GM08714 (cell line): ENCODE data around the gene TAF10.

Experiments used
- H3K4me3 ChIP-seq: fragments of 200-500 bp; sonication (Bioruptor generic); 2 replicates; pipeline ENCODE4 v1.5.1; 2014; ENCODE audit warnings: mild to moderate bottlenecking, low read length, inconsistent platforms
- ZNF274 ChIP-seq: IDR thresholded peaks from 2 replicates; pipeline ENCODE4 v1.6.1; 2012; ENCODE audit warnings: mild to moderate bottlenecking, low read depth, low read length

Gene TAF10

GRCh38 chr11:6647836-6648235, 35.8 kb upstream of the TAF10 start:
- TF ChIP-seq ZNF274, result no peak
- H3K4me3 ChIP-seq, result no peak overlapping the region

- TF ChIP-seq ZNF274, result no peak
- no peak overlapping the region; the same call in 1 of the 2 replicates for H3K4me3 ChIP-seq
Observed at GRCh38 chr11:6646918-6647679, 35.1 kb upstream of the TAF10 start.

- TF ChIP-seq ZNF274, result no peak
- no peak overlapping the region; the same call in 1 of the 2 replicates for H3K4me3 ChIP-seq
Observed at GRCh38 chr11:6646576-6646917, 34.5 kb upstream of the TAF10 start.

GRCh38 chr11:6646071-6646470, 34.1 kb upstream of the TAF10 start:
- no peak for TF ChIP-seq ZNF274
- H3K4me3 ChIP-seq, result no peak overlapping the region; the same call in 1 of the 2 replicates

- no peak for TF ChIP-seq ZNF274
- no peak overlapping the region for H3K4me3 ChIP-seq
Observed at GRCh38 chr11:6642957-6643356, 30.9 kb upstream of the TAF10 start.

GRCh38 chr11:6640985-6641701, 29.1 kb upstream of the TAF10 start:
- no peak for TF ChIP-seq ZNF274
- H3K4me3 ChIP-seq, result no peak overlapping the region

GRCh38 chr11:6640036-6640984, 28.3 kb upstream of the TAF10 start:
- TF ChIP-seq ZNF274, result no peak
- H3K4me3 ChIP-seq, result no peak overlapping the region

- no peak overlapping the region for H3K4me3 ChIP-seq
- TF ChIP-seq ZNF274, result no peak
Observed at GRCh38 chr11:6638429-6638828, 26.4 kb upstream of the TAF10 start.

- no peak for TF ChIP-seq ZNF274
- no peak overlapping the region for H3K4me3 ChIP-seq
Observed at GRCh38 chr11:6637871-6638270, 25.9 kb upstream of the TAF10 start.

- TF ChIP-seq ZNF274, result no peak
- H3K4me3 ChIP-seq, result no peak overlapping the region
Observed at GRCh38 chr11:6636480-6636879, 24.5 kb upstream of the TAF10 start.

GRCh38 chr11:6635082-6635932, 23.3 kb upstream of the TAF10 start:
- no peak overlapping the region for H3K4me3 ChIP-seq
- no peak for TF ChIP-seq ZNF274

- TF ChIP-seq ZNF274, result no peak
Observed at GRCh38 chr11:6634534-6634933, 22.5 kb upstream of the TAF10 start.

More at GRCh38 chr11:6634534-6634933, 22.5 kb upstream of the TAF10 start:
- H3K4me3 ChIP-seq, result no peak overlapping the region
